CMK (cell line): ENCODE measurements around the gene CCDC85A.

Experiments
- DNase-seq: peaks from one replicate; pipeline ENCODE4 v3.0.0-alpha.2; 2010; ENCODE audit warnings: low read depth

CCDC85A gene

GRCh38 chr2:56240210-56240609 lies 56.4 kb downstream of the CCDC85A start:
- DNase-seq, result no peak

DNA sequence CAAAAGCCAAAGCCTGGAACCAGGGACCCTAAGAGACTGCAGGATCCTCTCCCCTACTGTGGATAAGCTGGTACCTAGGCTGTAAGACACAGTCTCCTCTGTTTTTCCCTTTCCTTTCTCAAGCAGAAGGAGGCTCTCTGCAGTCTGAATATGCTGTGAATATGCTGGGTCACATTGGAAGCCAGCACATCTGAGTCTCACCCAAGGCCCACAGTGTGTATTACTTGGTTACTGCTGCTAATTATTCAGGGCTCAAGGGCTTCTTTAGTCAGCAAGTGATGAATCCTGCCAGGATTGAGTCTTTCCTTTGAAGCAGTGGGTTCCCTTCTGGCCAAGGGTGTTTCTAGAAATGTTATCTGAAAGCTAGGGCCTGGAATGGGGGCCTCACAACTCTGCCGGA lies 60.7 kb downstream of the CCDC85A start:
- DNase-seq, result no peak

GRCh38 chr2:56244911-56245530 lies 61.2 kb downstream of the CCDC85A start:
- DNase-seq, result no peak

DNA sequence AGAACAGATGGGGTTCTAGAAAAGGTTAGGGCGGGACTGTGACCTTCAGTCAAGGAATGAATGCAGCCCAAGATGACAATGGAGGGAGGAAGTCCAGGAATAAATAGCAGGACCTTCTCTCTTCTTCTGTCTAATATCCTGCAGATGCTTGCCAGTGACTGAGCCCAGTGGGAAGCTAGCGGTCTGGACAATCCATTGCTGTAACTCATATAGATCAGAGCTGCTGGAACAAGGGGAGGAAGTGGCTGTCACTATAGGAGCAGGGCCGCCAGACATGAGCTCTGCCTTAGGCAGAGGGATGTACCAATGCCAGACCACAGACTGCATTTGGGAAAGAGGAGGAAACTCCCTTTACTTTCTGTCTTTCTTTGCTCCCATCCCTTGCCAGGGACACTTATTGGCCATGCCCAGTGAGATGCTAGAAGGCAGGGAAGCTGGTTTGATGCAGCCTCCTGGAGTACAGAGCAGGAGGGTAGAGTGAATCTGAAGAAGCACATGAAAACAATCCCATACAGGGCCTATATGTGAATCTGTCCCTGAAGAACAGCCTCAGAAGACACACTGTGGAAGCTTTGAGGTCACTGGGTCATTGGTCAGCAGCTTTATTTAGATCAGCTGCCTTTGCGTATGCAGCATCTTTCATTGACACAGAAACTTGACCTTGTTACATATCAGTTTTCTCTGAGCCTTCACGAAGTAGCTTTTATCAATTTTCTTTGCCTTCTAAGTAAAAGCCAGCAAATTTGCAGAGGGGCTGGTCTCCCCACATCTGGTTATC lies 65.4 kb downstream of the CCDC85A start:
- DNase-seq, result no peak

DNA sequence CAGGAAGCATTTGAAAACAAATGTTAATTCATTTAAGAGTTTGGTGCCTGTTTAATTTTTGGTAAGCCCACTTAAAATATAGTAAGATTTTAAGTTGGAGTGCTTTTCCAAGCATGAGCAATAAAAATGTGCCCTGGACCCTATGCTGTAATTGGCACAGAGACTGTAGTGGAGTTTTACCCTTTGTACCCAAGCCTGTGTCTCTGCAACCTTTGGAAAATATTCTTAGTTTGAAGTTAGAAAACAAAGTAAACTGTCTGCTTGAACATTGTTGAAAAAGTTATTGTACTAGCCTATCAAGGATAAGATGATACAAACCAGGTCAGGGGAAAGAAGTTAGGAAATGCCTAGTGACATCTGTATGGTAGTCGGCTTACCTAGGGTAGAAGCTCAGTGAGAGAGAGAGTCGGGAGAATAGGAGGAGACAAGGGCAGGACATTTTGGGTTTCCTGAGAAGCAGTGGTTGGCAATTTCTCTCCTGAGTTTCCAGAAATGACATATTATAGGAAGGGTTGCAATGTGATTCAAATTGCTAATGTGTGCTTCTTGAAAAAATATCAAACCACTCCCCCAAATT lies 66.5 kb downstream of the CCDC85A start:
- DNase-seq, result no peak

DNA sequence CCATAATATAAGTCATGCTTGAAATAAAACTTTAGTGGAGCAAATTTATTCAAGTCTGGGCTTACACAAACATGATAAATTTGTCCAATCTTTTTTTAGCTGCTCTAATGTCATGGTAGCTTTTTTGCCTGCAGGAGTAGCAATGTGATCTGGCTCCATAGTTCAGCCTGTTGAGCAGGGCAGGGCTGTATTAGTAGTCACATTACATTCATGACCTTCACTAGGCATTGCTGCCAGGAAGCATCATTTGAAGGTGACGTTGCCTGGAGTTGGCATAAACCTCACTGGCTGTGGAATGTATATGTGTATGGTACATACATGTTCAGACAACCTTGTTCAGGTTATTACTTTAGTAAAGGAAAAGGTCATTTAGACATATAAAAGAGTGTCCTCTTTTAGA lies 76.6 kb downstream of the CCDC85A start:
- DNase-seq, result no peak

- DNase-seq, result no peak
Measured at GRCh38 chr2:56262241-56262640, 78.5 kb downstream of the CCDC85A start.

- DNase-seq, result no peak
Measured at GRCh38 chr2:56263876-56264275, 80.1 kb downstream of the CCDC85A start.

GRCh38 chr2:56266761-56267414 lies 83.1 kb downstream of the CCDC85A start:
- DNase-seq, result no peak

DNA sequence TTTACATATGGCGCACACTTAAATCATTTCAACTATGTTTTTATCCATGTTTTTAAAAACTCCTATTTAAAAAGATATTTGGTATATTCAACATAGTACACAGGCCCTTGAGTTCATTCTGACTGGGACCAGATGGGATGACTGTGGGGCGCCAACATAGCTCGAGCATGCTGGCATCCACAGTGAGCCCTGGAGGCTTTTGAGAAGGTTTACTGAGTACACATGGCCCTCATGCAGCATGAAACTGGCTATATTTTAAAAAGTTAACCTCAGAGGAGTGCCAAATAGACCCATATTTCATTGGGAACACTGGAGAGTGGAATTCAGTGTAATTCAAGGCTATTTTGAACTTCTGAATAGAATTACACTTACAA lies 83.6 kb downstream of the CCDC85A start:
- DNase-seq, result no peak

- DNase-seq, result no peak
Measured at GRCh38 chr2:56268856-56269255, 85.1 kb downstream of the CCDC85A start.

GRCh38 chr2:56271275-56271674 lies 87.5 kb downstream of the CCDC85A start:
- DNase-seq, result no peak

GRCh38 chr2:56285224-56285623 lies 101.4 kb downstream of the CCDC85A start:
- no peak for DNase-seq

- DNase-seq, result no peak
Measured at GRCh38 chr2:56286936-56287335, 103.1 kb downstream of the CCDC85A start.

DNA sequence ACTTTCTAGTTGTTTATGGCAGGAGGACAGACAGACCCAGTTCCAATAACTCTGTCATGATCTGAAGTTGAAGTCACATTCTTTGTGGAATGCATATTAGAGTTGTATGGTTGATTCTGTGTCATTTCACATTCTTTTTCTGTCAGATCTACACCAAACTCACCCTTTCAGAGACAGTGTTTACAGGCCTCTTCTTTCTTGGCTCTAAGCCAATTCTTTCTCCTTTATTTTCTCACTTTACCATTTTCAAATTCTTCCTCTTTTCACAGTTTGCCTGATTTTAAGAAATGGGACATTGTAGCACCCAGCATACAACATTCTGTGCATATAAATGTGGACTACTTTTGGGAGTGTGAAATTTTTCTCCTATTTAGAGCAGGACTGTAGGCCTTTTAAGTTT lies 103.7 kb downstream of the CCDC85A start:
- no peak for DNase-seq

- no peak for DNase-seq
Measured at GRCh38 chr2:56287974-56288373, 104.2 kb downstream of the CCDC85A start.

DNA sequence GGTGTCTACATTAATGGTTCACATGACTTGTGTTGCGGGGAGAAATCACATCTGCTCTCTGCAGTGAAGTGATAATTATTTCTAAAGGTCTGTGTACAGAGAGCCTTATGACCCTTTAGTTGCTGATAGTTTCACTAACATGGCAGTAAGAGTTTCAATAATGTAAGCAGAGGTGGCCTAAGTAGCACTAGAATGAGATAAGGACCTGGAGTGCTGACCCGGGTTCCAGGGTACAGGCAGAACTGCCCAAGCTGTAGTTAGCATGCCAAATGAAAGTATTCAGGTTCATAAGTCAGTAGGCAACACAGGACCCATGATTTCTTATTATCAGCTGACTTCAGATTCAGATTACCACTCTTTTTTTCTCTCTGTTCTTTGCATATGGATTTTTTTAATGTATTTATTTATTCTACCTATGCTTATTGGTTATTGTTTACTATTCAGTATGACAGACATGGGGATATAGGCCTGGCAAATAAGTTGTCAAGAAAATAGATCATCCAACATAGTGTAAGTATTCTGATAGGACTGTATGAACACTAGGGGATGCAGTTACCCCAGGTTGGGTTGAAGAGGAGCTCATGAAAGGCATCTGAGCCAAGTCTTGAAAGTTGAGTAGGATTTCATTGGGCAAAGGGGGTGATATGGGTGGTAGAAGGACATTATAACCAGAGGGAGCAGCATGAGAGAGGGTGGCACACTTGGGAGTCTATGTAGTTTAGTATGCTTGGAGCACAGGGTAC lies 105.2 kb downstream of the CCDC85A start:
- no peak for DNase-seq

DNA sequence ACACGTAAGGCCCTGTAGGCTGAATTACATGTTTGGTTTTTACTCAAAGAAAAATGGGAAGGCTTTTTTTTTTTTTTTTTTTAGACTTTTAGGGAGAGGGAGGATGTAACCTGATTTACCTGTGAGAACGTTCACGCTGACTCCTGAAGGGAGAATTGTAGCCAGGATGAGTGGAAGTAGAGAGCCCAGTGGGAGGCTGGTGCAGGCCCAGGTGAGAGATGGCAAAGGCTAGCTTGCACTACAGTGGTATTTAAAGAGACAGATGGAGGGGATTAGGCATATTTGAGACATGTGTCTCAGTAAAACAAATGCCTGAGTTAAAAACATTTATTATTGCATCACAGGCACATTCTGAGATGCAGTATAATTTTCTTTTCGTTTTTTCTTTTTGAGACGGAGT lies 107.9 kb downstream of the CCDC85A start:
- DNase-seq, result no peak

DNA sequence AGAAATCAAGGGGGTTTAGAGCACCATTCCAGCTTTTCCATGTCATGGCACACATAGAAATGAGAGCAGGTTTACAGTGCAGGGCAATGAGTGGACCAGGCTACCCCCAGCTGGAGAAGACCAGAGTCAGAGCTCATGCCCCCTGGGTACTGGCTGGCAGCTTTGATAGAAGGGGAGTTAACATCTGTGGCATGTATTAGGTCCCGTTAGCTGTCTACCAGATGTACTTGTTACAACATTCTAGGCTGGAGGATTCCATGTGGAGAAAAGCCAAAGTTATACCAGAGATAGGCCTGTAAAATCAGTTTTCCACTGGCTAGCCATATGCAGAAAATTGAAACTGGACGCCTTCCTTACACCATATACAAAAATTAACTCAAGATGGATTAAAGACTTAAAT lies 109.2 kb downstream of the CCDC85A start:
- no peak for DNase-seq

GRCh38 chr2:56295666-56296065 lies 111.9 kb downstream of the CCDC85A start:
- no peak for DNase-seq

GRCh38 chr2:56297671-56298070 lies 113.9 kb downstream of the CCDC85A start:
- no peak for DNase-seq

- DNase-seq, result no peak
Measured at GRCh38 chr2:56299171-56299691, 115.4 kb downstream of the CCDC85A start.
